GM18861 (cell line): ENCODE results near the gene KAZN.

ENCODE experiments used
- ATAC-seq: cut with Tn5 transposase; IDR thresholded peaks from one replicate; pipeline ENCODE4 v1.9.1; 2021; ENCODE audit not compliant: unreplicated experiment

KAZN gene

GRCh38 chr1:15146971-15147376, 548.5 kb downstream of the KAZN start:
- ATAC-seq = no peak

GRCh38 chr1:15148004-15148403, 549.5 kb downstream of the KAZN start:
- no peak for ATAC-seq

- no peak for ATAC-seq
Observed at GRCh38 chr1:15148475-15148874, 550.0 kb downstream of the KAZN start.

GRCh38 chr1:15148941-15149340, 550.5 kb downstream of the KAZN start:
- no peak for ATAC-seq

GRCh38 chr1:15150376-15150775, 551.9 kb downstream of the KAZN start:
- no peak for ATAC-seq

GRCh38 chr1:15151377-15151806, 552.9 kb downstream of the KAZN start:
- ATAC-seq = no peak

- no peak for ATAC-seq
Observed at GRCh38 chr1:15151871-15152270, 553.4 kb downstream of the KAZN start.

- no peak for ATAC-seq
Observed at GRCh38 chr1:15152318-15153183, 554.1 kb downstream of the KAZN start.

GRCh38 chr1:15153184-15153841, 554.8 kb downstream of the KAZN start, which contains the start of gene TMEM51:
Gene TMEM51, plus strand, starts transcription at chr1:15153747. Its CDS starts 61,341 bp downstream, at chr1:15215088.
- no peak for ATAC-seq

- no peak for ATAC-seq
Observed at GRCh38 chr1:15153842-15154479, 555.5 kb downstream of the KAZN start.

- no peak for ATAC-seq
Observed at GRCh38 chr1:15154480-15155036, 556.1 kb downstream of the KAZN start.

- no peak for ATAC-seq
Observed at GRCh38 chr1:15155191-15155590, 556.7 kb downstream of the KAZN start.

GRCh38 chr1:15155888-15156741, 557.6 kb downstream of the KAZN start:
- no peak for ATAC-seq

GRCh38 chr1:15156807-15157380, 558.4 kb downstream of the KAZN start:
- no peak for ATAC-seq

GRCh38 chr1:15157524-15158399, 559.3 kb downstream of the KAZN start:
- no peak for ATAC-seq

- no peak for ATAC-seq
Observed at GRCh38 chr1:15158506-15159165, 560.2 kb downstream of the KAZN start.

- no peak for ATAC-seq
Observed at GRCh38 chr1:15159166-15159555, 560.7 kb downstream of the KAZN start.

GRCh38 chr1:15160626-15161025, 562.1 kb downstream of the KAZN start:
- ATAC-seq = no peak

GRCh38 chr1:15167386-15167785, 568.9 kb downstream of the KAZN start:
- no peak for ATAC-seq
